Mucosa of gallbladder (tissue), 1 donor: ENCODE measurements around the gene GASK1A. TPM values are rescaled to one million over a fixed set of nuclear protein-coding genes. Genes with fewer than 3 reads are reported as not detected.

ENCODE experiments used
- DNase-seq: peaks from one replicate; pipeline ENCODE4 v3.0.0-alpha.2; 2020; ENCODE audit warnings: low spot score
- total RNA-seq: library from RNA; stranded (reverse); gene quantifications from one replicate; pipeline ENCODE4 v1.2.1, GENCODE V29; 2021
- donor health status: DM: no; HTN: no; CAD: no.

The GASK1A gene
- total RNA-seq, 1 donor from 2014 or later = 19.2 TPM

DNA sequence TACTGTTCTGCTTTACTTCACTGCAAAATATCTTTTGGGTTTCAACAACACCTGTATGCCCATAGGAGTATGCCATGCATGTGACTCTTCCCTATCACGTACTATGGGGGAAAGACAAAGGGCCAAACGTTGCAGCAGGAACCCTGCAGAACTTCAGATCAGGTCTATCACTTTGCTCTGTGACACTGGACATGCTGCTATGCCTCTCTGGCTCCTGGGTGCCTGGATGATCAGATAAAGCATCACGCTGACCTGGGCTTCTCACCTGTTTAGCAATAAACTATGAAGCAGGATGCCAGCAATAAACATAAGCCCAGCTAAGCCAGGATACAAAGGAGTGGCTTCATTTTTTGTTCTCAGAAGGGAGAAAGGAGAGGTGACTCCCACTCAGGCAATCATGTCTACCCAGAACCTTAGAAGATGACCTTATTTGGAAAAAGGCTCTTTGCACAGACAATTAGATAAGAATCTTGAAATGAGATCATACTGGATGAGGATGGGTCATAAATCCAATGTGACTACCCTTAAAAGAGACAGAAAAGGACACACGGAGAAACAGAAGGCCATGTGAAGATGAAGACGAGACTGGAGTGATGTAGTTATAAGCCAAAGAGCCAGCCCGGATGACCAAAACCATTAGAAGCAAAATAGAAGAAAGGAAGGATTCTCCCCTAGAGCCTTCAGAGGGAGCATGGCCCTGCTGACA lies 107.5 kb downstream of the GASK1A start:
- DNase-seq = no peak

- DNase-seq = no peak
These were observed 108.2 kb downstream of the GASK1A start for GRCh38 chr3:43087249-43087776.

- DNase-seq = no peak
These were observed 110.0 kb downstream of the GASK1A start for GRCh38 chr3:43089081-43089480.

GRCh38 chr3:43090238-43090637 lies 111.1 kb downstream of the GASK1A start:
- no peak for DNase-seq

DNA sequence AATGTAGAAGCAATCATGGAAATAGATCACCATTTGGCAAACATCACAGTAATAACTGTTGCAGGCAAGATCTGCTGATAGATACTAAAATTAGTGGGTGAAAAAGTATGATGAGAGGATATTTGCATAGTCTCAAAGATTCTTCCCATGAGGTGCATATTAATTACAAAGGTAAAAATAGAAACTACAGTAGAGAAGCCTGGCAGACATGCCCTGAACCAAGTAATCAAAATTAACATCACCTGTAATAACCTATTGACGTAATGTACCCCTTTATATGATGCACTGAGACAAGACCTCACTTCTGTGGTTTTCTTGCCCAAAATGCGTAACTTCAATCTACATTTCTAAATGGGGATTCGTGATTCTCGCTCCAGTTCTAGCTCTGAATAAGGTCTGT lies 112.4 kb downstream of the GASK1A start:
- no peak for DNase-seq

DNA sequence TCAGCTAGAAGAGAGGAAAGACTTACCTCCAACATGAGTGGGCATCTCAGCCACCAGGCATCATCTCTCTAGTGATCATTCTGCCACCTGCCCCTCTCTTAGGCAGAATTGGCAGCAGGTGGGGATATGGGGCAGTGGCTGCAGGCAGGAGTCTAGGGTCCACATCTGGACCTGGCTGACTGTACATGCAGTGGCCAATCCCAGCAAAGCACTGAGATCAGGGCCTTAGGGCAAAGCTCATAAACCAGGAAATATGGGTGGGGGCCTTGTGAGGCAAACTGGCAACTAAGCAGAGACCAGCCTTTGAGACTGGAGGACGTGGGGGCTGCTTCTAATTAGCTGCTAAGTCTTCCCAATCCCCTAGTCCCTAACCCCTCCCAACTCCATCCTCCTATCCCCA lies 113.9 kb downstream of the GASK1A start:
- DNase-seq = no peak

- no peak for DNase-seq
These were observed 114.9 kb downstream of the GASK1A start for GRCh38 chr3:43093974-43094373.

DNA sequence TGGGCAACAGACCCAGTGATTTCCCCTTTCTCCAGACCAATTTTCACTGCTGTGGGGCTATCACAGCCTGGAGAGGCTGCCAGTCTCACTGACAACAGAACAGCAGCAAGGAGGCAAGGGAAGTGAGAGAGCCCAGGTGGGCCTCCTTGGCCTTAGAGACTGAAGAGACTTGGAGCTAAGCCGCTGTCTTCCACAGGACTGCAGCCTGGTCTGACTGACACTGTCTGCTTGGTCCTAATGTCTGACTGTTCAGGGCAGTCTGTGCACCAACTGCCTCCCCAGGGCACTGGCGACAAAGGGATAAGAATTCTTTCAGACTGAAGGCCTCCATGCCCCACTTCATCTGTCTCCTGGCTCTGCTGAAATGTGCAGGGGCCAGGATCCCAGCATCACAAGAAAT lies 115.3 kb downstream of the GASK1A start:
- no peak for DNase-seq

- no peak for DNase-seq
These were observed 115.7 kb downstream of the GASK1A start for GRCh38 chr3:43094851-43095250.

GRCh38 chr3:43095370-43095769 lies 116.3 kb downstream of the GASK1A start:
- DNase-seq = no peak

GRCh38 chr3:43096761-43097160 lies 117.7 kb downstream of the GASK1A start:
- no peak for DNase-seq

DNA sequence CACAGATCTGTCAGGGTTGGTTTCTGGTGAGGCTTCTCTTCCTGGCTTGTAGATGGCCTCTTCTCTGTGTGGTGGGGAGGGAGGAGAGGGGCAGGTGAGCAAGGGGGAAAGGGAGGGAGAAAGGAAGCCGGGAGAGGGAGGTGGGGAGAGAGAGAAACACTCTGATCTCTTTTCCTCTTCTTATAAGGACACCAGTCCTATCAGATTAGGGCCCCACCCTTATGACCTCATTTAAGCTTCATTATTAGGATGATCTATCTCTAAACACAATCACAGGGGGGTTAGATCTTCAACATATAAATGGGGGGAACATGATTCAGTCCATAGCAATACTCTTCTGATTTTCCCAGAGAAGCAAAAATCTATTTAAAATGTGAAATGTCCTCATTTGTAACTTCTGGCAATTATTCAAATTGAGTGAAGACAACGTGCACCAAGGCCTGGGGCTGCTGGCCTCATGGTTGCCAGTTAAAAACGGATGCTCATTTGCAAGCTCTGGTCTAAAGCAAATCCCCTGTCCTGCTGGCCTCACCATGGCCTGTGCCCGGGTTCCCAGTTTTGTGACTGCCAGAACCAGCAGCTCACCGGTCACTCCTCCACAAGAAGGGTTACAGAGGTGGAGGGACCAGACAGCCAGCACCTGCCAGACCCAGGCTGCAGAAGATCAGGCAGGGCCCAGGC lies 118.4 kb downstream of the GASK1A start:
- DNase-seq = no peak

DNA sequence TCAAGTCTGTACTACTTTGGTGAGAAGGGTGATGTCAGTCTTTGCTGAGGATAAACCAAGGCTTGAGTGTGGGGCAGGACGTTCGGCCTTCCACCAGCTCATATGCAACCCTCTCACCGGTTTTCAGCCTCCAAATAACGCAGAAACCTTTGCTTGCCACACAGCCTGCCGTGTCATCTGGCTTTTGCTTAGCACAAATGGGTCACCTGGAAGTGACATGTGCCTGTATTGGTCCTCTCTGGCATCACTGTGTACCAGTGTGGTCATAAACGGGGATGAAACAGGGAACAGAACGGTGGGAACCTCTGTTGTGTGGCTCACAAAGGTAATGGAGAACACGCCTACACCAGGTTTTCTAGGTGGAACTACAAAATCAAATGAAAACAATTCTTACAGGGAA lies 119.7 kb downstream of the GASK1A start:
- DNase-seq = no peak

- DNase-seq = no peak
These were observed 123.8 kb downstream of the GASK1A start for GRCh38 chr3:43102773-43103480.

- no peak for DNase-seq
These were observed 124.9 kb downstream of the GASK1A start for GRCh38 chr3:43104039-43104438.

DNA sequence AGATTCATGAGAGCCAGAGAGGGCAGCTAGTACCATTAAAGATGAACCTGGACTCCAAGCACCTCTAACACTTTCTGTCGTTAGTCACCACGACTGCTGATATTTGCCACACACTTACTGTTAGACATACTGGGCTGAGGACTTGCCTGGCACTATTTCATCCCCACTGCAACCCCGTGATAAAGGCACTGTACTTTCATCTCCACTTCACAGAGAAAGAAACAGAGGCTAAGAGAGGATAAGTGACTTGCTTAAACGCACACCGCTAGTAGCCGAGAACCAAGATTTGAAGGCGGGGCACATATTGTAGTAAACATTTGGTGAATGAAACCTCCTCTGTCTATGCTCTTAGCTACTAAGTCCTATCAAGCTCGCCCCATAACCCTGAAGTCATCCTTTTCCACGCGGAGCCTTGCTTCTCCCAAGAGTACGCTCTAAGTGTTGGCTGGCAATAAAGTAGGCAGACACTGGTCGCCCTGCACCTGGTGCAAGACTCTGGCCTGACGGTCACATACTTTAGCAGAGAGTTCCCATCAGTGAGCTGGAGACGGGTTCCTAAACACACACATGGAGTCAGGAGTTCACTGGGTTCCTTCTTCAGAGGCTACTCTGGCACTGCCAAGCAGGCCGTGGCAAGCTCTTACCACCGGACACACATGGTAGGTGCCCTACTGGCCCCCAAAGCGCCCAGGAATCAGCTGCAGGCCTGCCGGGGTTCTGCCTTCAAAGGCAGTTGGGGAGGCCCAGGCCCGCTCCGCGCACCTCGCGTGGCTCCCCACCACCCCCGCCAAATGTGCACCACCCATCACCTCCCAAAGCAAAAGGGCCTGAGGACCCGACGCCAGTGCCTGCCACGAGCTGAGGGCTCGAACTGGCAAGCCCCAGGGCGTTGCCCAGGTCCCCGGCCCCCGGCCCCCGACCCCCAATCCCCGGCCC lies 125.8 kb downstream of the GASK1A start:
- no peak for DNase-seq

GRCh38 chr3:43105596-43106292 lies 126.6 kb downstream of the GASK1A start, which contains the start of gene POMGNT2:
Gene POMGNT2 (minus strand): TSS chr3:43106079. CDS start chr3:43081431, 24,648 bp downstream.
- peak; percentile 93 for DNase-seq

- DNase-seq = no peak
These were observed 127.2 kb downstream of the GASK1A start for GRCh38 chr3:43106293-43106628.
